ENCODE measurements around the gene ALDH1A2.

Gene ALDH1A2

GRCh38 chr15:57996561-57996960 lies 69.0 kb downstream of the ALDH1A2 start:
- DNase-seq (ENCODE audit: low read depth): no peak
- TF ChIP-seq CTCF (conservative IDR thresholded peaks at IDR 0.05; ENCODE audit: low read depth, low read length): no peak
- H3K4me3 ChIP-seq (ENCODE audit: low read length): no peak overlapping the region

GRCh38 chr15:57994221-57995049 lies 71.1 kb downstream of the ALDH1A2 start:
- no peak overlapping the region for H3K4me3 ChIP-seq (ENCODE audit: low read length)
- no peak for TF ChIP-seq CTCF (conservative IDR thresholded peaks at IDR 0.05; ENCODE audit: low read depth, low read length)
- DNase-seq (ENCODE audit: low read depth): no peak

GRCh38 chr15:57993409-57994145 lies 71.9 kb downstream of the ALDH1A2 start:
- DNase-seq (ENCODE audit: low read depth): no peak
- no peak overlapping the region for H3K4me3 ChIP-seq (ENCODE audit: low read length)

GRCh38 chr15:57992761-57993355 lies 72.7 kb downstream of the ALDH1A2 start:
- no peak overlapping the region for H3K4me3 ChIP-seq (ENCODE audit: low read length)
- DNase-seq (ENCODE audit: low read depth): no peak
- no peak for TF ChIP-seq CTCF (conservative IDR thresholded peaks at IDR 0.05; ENCODE audit: low read depth, low read length)

More at GRCh38 chr15:57993409-57994145, 71.9 kb downstream of the ALDH1A2 start:
- TF ChIP-seq CTCF (conservative IDR thresholded peaks at IDR 0.05; ENCODE audit: low read depth, low read length): no peak

- no peak for TF ChIP-seq CTCF (conservative IDR thresholded peaks at IDR 0.05; ENCODE audit: low read depth, low read length)
- H3K4me3 ChIP-seq (ENCODE audit: low read length): no peak overlapping the region
- no peak for DNase-seq (ENCODE audit: low read depth)
These were observed 92.0 kb downstream of the ALDH1A2 start for GRCh38 chr15:57973534-57973933.

GRCh38 chr15:57972864-57973263 lies 92.6 kb downstream of the ALDH1A2 start:
- no peak for TF ChIP-seq CTCF (conservative IDR thresholded peaks at IDR 0.05; ENCODE audit: low read depth, low read length)
- no peak overlapping the region for H3K4me3 ChIP-seq (ENCODE audit: low read length)
- DNase-seq (ENCODE audit: low read depth): no peak

Measured in retinal pigment epithelial cell (primary cell).